Stimulated activated effector memory CD8-positive, alpha-beta T cell treated with anti-CD3 and anti-CD28 coated beads, Interleukin-12 subunit alpha, Interleukin-12 subunit beta, amount 100 ng/mL, for 72 hours (primary cell): Measurements from ENCODE around the gene UBXN7.
A peak's percentile ranks its signal among the peaks of the same experiment; 100 is the strongest.
"Not testable (repeated sequence)": the region's sequence is repeated elsewhere in the genome, so short reads cannot be mapped to it uniquely, and the experiment has no call there.

Experiments used
- ATAC-seq: fragments of 150-1000 bp; cut with Tn5 transposase; 2 replicates; pipeline ENCODE4 v1.10.0; 2021
- DNase-seq, 2 donors: peaks; one replicate each; pipeline ENCODE4 v3.0.0; 2021 to 2022; ENCODE audit warnings: low spot score in 2 of 2
- H3K27ac Mint-ChIP-seq: one replicate; pipeline ENCODE4 v1.8.0; 2022; ENCODE audit warnings: mild to moderate bottlenecking, mixed read lengths
- H3K36me3 Mint-ChIP-seq: one replicate; pipeline ENCODE4 v1.8.0; 2022; ENCODE audit warnings: mild to moderate bottlenecking, mixed read lengths
- H3K4me1 Mint-ChIP-seq: one replicate; pipeline ENCODE4 v1.8.0; 2022; ENCODE audit warnings: mixed read lengths
- H3K4me3 Mint-ChIP-seq: one replicate; pipeline ENCODE4 v1.8.0; 2022; ENCODE audit warnings: mild to moderate bottlenecking, mixed read lengths
- H3K9me3 Mint-ChIP-seq: one replicate; pipeline ENCODE4 v1.8.0; 2022; ENCODE audit warnings: mixed read lengths

Gene UBXN7

DNA sequence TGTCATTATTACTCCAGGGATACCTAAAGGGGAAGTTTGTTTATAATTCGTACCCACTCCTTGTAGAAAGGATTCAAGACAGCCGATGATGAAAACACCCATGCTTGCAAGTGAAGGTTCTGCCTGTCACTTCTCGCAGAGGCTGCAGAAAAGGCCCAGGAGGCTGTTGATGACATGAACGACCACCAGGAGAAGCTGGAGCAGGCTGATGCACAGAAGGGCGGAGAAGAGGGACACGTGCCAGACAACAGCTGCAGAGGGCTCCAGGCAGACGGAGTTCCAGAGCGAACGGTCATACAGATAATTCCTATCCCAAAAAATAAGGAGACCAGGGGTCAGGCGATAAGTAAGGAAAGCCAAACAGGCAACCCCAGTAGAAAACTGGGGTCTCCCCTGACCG, 108.5 kb downstream of the UBXN7 start:
- peaks cover 4% of the 10 kb centered on the region for H3K4me1 Mint-ChIP-seq

DNA sequence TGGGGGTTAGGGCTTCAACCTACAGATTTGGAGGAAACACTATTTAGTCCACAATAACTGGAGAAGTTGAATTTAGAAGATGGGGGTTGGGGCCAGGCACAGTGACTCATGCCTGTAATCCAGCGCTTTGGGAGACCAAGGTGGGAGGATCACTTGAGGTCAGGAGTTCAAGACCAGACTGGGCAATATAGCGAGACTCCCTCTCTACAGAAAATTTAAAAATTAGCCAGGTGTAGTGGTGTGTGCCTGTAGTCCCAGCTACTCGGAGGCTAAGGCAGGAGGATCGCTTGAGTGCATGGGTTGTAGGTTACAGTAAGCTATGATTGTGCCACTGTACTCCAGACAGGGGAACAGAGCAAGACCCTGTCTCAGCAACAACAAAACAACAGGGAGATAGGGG, 109.2 kb downstream of the UBXN7 start:
- Mint-ChIP-seq H3K4me1 (peaks cover 4% of the 10 kb centered on the region), H3K36me3 (peaks cover 2% of the 10 kb centered on the region), H3K9me3 (no peaks in the 10 kb centered on the region), H3K4me3 (no peak overlapping the region), H3K27ac (no peak overlapping the region)
- no peak for DNase-seq
- ATAC-seq, result no peak

More for the DNA sequence above, 108.5 kb downstream of the UBXN7 start:
- H3K4me3 Mint-ChIP-seq, result no peak overlapping the region
- H3K27ac Mint-ChIP-seq, result no peak overlapping the region
- H3K36me3 Mint-ChIP-seq, result no peaks in the 10 kb centered on the region
- H3K9me3 Mint-ChIP-seq, result no peaks in the 10 kb centered on the region
- ATAC-seq, result no peak
- DNase-seq, result no peak

DNA sequence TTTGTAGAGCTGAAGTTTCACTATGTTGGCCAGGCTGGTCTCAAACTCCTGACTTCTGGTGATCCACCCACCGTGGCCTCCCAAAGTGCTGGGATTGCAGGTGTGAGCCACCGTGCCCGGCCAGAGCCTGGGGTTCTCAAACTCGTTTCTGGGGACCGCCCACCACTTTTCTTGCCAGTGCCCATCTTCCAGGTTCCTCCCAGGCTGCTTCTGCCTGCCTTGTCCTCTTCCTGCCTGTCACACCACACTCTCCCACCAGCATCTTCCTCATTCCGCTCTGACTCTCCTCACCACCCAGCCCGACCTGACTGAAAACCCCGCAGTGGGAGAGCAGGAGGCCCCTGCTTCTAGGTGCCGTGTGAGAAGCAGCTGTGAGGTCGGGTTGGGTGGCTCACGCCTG, 111.1 kb downstream of the UBXN7 start:
- Mint-ChIP-seq H3K9me3 (no peaks in the 10 kb centered on the region), H3K36me3 (peaks cover 11% of the 10 kb centered on the region), H3K4me3 (no peak overlapping the region), H3K4me1 (peaks cover 10% of the 10 kb centered on the region), H3K27ac (no peak overlapping the region)
- no peak for DNase-seq
- ATAC-seq, result no peak

DNA sequence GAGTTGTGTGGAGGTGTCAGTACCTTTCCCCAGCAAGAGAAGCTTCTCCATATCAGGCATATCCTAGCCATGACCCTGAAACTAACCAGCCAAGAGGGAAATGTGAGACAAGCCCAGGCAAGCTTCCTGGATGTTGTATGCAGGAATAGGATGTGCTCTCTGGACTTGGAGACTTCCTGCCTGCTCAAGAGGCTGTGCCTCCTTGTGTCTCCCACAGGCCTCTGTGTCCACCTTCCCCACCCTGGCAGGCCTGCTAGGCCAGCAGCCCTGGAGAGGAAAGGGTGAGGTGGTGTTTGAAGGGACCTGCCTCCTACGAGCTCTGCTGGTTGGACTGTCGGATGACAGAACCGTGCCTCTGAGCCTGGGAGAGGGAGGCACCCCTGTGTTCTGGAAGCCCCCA, 112.1 kb downstream of the UBXN7 start:
- H3K4me3 Mint-ChIP-seq, result no peak overlapping the region
- no peak overlapping the region for H3K27ac Mint-ChIP-seq
- peaks cover 10% of the 10 kb centered on the region for H3K4me1 Mint-ChIP-seq
- no peak for DNase-seq
- ATAC-seq, result no peak
- peaks cover 11% of the 10 kb centered on the region for H3K36me3 Mint-ChIP-seq
- H3K9me3 Mint-ChIP-seq, result no peaks in the 10 kb centered on the region

DNA sequence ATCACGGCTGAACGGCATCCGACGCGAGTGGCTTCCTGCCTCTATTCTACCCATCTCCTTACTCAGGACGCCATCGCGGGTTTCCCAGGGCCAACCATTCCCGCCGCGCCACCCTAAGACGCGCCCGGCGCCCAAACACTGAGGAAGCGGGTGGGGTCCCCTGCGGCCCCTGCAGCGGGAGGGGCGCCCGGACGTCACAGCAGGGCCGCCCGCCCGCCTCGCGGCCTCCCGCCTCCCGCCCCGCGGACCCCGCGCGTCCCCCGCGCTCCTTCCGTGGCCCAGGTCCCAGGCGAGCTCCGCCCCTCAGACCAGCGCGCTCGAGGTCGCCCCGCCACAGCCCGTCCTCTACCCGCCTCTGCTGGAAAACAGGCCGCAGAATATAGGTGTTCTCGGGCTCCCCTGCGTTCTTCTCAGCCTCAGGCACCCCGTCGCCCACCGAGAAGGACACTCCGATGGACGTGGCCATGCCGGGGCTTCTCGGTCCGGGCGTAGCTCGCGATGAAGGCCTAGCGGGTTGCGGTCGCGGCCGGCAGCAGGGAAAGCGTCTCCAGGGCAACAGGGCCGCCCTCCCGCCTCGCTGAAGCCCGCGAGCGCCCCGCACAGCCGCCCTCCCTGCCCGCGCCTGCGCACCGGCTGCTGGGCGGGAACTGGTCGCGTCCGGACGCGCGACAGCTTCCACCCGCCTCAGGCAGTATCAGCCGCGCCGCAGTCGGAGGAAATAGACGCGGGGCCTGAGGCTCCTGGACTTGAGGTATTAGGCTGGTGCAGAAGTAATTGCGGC, 114.3 kb downstream of the UBXN7 start, which contains the start of gene DYNLT2B:
Gene DYNLT2B, minus strand, starts transcription at position 554 of the 781 bp plus-strand sequence. Its CDS starts 88 bp downstream, at position 466.
- DNase-seq (peak; percentile 75 to 92), ATAC-seq (peak; percentile 93)
- Mint-ChIP-seq H3K4me3 (peak within 1 kb of the TSS; percentile 92), H3K27ac (peak within 1 kb of the TSS; percentile 98), H3K36me3 (peaks cover 16% of the 10 kb centered on the region), H3K4me1 (peaks cover 10% of the 10 kb centered on the region), H3K9me3 (no peaks in the 10 kb centered on the region)

DNA sequence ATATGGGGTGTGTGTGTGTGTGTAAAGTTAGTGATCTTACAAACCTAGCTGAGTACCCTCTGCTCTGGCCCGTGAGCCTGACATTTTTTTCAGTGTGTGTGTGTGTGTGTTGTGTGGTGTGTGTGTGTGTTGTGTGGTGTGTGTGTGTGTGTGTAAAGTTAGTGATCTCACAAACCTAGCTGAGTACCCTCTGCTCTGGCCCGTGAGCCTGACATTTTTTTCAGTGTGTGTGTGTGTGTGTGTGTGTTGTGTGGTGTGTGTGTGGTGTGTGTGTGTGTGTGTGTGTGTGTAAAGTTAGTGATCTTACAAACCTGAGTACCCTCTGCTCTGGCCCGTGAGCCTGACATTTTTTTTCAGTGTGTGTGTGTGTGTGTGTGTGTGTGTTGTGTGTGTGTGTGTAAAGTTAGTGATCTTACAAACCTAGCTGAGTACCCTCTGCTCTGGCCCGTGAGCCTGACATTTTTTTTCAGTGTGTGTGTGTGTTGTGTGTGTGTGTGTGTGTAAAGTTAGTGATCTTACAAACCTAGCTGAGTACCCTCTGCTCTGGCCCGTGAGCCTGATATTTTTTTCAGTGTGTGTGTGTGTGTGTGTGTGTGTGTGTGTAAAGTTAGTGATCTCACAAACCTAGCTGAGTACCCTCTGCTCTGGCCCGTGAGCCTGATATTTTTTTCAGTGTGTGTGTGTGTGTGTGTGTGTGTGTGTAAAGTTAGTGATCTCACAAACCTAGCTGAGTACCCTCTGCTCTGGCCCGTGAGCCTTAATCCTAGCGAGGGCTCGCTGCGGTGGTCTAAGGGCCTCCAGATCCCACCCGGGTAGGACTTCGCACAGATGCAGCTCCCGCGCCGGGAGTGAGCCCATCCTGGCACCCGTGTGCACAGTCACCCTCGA, 115.2 kb downstream of the UBXN7 start:
- not testable (repeated sequence) for ATAC-seq

DNA sequence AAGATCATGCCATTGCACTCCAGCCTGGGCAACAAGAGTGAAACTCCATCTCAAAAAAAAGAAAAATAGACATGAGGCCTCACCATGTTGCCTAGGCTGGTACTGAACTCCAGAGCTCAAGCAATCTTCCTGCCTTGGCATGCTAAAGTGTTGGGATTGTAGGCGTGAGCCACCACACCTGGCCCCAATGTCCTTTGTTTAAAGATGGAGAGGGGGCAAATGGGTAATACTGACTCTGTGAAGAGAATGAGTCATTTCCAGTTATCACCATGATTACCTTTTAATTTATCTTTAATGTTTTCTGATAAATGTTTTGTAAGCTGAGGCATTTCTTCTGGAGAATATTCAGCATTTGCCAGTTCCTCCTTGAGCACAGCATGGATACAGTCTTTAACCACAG, 116.4 kb downstream of the UBXN7 start:
- DNase-seq (no peak), ATAC-seq (no peak)
- Mint-ChIP-seq H3K9me3 (no peaks in the 10 kb centered on the region), H3K4me3 (no peak overlapping the region), H3K27ac (no peak overlapping the region), H3K36me3 (peaks cover 16% of the 10 kb centered on the region), H3K4me1 (peaks cover 10% of the 10 kb centered on the region)

More for the DNA sequence above, 115.2 kb downstream of the UBXN7 start:
- H3K4me3 Mint-ChIP-seq, result peak overlapping the region; percentile 92
- not testable (repeated sequence) for H3K9me3 Mint-ChIP-seq, DNase-seq
- H3K36me3 Mint-ChIP-seq, result peaks cover 16% of the 10 kb centered on the region
- H3K4me1 Mint-ChIP-seq, result peaks cover 10% of the 10 kb centered on the region
- peak overlapping the region; percentile 98 for H3K27ac Mint-ChIP-seq

DNA sequence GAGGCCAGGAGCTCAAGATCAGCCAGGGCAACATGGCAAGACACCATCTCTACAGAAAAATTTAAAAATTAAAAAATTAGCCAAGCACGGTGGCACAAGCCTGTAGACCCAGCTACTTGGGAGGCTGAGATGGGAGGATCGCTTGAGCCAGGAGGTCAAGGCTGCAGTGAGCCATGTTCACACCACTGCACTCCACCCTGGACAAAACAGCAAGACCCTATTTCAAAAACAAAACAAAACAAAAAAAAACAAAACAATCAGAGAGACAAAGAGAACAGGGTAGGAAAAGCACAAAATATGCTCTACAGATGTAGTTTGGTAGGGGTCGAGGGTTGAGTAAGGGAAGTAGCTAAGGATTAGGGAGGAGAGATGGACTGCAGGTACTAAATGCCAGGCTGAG, 117.6 kb downstream of the UBXN7 start:
- Mint-ChIP-seq H3K27ac (peak overlapping the region; percentile 24), H3K4me1 (peaks cover 10% of the 10 kb centered on the region), H3K36me3 (peaks cover 16% of the 10 kb centered on the region), H3K9me3 (no peaks in the 10 kb centered on the region), H3K4me3 (no peak overlapping the region)
- ATAC-seq (no peak), DNase-seq (no peak)

DNA sequence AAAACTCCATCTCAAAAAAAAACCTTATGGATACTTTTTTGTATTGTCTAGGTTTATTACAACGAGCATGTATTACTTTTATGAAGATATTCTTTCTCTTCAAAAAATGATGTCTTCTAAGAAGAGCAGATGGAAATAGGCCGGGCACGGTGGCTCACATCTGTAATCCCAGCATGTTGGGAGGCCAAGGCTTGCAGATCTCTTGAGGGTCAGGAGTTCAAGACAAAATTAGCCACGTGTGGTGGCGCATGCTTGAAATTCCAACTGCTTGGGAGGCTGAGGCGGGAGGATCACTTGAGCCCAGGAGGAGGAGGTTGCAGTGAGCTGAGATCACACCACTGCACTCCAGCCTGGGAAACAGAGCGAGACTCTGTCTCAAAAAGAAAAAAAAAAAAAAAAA, 118.1 kb downstream of the UBXN7 start:
- not testable (repeated sequence) for DNase-seq, H3K4me1 Mint-ChIP-seq, H3K4me3 Mint-ChIP-seq, ATAC-seq, H3K9me3 Mint-ChIP-seq
- H3K36me3 Mint-ChIP-seq, result peaks cover 16% of the 10 kb centered on the region
- H3K27ac Mint-ChIP-seq, result peak overlapping the region; percentile 24

DNA sequence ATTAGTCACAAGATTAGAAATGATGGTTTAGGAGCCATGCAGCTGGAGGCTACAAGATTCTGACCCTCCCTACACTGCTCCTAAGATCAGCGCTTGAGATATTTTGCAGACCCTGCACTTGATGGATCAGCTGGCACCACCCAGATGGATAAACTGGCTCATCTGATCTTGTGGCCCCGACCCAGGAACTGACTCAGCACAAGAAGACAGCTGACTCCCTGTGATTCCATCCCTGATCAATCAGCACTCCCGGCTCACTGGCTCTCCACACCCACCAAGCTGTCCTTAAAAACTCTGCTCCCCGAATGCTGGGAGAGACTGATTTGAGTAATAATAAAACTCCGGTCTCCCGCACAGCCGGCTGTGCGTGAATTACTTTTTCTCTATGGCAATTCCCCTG, 129.3 kb downstream of the UBXN7 start:
- H3K36me3 Mint-ChIP-seq, result peaks cover 13% of the 10 kb centered on the region
- ATAC-seq, DNase-seq, H3K4me1 Mint-ChIP-seq, H3K27ac Mint-ChIP-seq, H3K4me3 Mint-ChIP-seq, H3K9me3 Mint-ChIP-seq: not testable (repeated sequence)

DNA sequence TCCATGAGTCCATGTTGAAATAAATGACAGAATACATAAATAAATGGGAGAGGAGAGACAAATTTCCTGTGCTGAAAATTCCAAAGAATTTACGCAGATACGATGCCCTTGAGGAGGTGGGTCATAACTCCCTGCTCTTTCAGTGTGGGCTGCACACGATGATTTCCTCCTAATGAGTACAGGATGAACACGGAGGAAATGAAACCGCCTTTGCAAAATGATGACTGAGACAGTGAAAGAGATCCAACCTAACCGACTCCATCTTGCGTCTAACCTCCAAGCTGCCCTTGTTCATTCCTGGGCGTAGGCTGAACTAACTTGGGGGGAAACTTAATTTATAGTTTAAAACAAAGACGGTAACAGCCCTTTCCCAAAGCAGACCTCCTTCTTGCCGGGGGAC, 129.7 kb downstream of the UBXN7 start:
- ATAC-seq, result peak; percentile 51
- not testable (repeated sequence) for H3K4me1 Mint-ChIP-seq, H3K4me3 Mint-ChIP-seq, DNase-seq, H3K9me3 Mint-ChIP-seq, H3K27ac Mint-ChIP-seq
- peaks cover 13% of the 10 kb centered on the region for H3K36me3 Mint-ChIP-seq

DNA sequence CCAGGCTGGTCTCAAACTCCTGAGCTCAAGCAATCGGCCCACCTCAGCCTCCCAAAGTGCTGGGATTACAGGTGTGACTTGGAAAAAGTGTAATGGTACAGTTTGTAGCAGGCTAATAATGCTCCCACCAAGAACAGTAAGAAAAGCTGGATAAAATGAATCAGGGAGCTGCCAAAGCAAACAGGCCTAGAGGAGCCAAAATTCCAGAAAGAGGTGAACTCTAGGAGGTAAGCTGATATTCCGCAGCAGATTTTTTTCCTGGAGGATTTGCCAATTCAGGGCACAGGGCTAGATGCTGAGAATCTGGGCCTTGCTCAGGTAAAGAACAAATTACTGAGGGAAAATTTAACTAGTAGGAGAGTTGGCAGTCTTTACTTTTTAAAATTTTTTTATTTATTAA, 133.7 kb downstream of the UBXN7 start:
- no peak for ATAC-seq
- Mint-ChIP-seq H3K9me3 (no peaks in the 10 kb centered on the region), H3K36me3 (peaks cover 8% of the 10 kb centered on the region), H3K4me1 (no peaks in the 10 kb centered on the region), H3K4me3 (no peak overlapping the region), H3K27ac (no peak overlapping the region)
- no peak for DNase-seq
